K562 (cell line): ENCODE measurements around the gene BCL2L1. TPM values are rescaled to one million over a fixed set of nuclear protein-coding genes. Genes with fewer than 3 reads are reported as not detected.

ENCODE experiments used
- DMBX1 ChIP-seq: fragments of 250-450 bp; sonication (Bioruptor Pico); IDR thresholded peaks from 2 replicates; pipeline ENCODE4 v1.8.0; 2022; ENCODE audit warnings: inconsistent platforms, mild to moderate bottlenecking, moderate library complexity, borderline replicate concordance
- FIP1L1 ChIP-seq: fragments of 200-400 bp; formaldehyde crosslinking; IDR thresholded peaks from 2 replicates; pipeline ENCODE4 v1.6.1; 2018; ENCODE audit warnings: mild to moderate bottlenecking, low read depth, low read length; ENCODE audit not compliant: poor library complexity, severe bottlenecking
- FOXK2 ChIP-seq, 2 experiments: fragments of 450-650 bp; IDR thresholded peaks in 1 of 2; conservative IDR thresholded peaks in 1 of 2; 2 replicates each; pipeline ENCODE4 v1.6.1; 2016; ENCODE audit warnings: low read depth in 2 of 2, mild to moderate bottlenecking in 1 of 2
- FOXO4 ChIP-seq: fragments of 450-650 bp; formaldehyde crosslinking; IDR thresholded peaks from 2 replicates; pipeline ENCODE4 v1.4.0; 2020; ENCODE audit warnings: mild to moderate bottlenecking, moderate library complexity
- GTF2E2 ChIP-seq: fragments of 200-800 bp; sonication (Bioruptor generic); IDR thresholded peaks from 2 replicates; pipeline ENCODE4 v1.6.1; 2016; ENCODE audit warnings: missing genetic modification characterization, missing compliant biosample characterization
- KLF6 ChIP-seq: fragments of 250-450 bp; sonication (Bioruptor Pico); IDR thresholded peaks from 2 replicates; pipeline ENCODE4 v1.4.0; 2020; ENCODE audit warnings: mild to moderate bottlenecking, moderate library complexity, borderline replicate concordance
- POLR2AphosphoS2 ChIP-seq: IDR thresholded peaks from 2 replicates; pipeline ENCODE4 v1.6.1; 2012; ENCODE audit warnings: low read length, improper control_type of control experiment
- REST ChIP-seq, 2 experiments: fragments of 450-650 bp; formaldehyde crosslinking in 1 of 2; IDR thresholded peaks; 2 replicates each; pipeline versions ENCODE4 v1.4.0 to v1.6.1; 2014 to 2020; ENCODE audit warnings: mild to moderate bottlenecking in 2 of 2, borderline replicate concordance in 1 of 2, low read depth in 1 of 2
- ZNF311 ChIP-seq: fragments of 250-450 bp; sonication (Bioruptor Pico); IDR thresholded peaks from 2 replicates; pipeline ENCODE4 v1.4.0; 2020; ENCODE audit warnings: mild to moderate bottlenecking, moderate library complexity
- ZNF449 ChIP-seq: fragments of 250-450 bp; sonication (Bioruptor Pico); IDR thresholded peaks from 2 replicates; pipeline ENCODE4 v1.8.0; 2022; ENCODE audit warnings: moderate library complexity, mild to moderate bottlenecking, inconsistent platforms
- polyA plus RNA-seq, 8 experiments: library from polyadenylated mRNA; depleted of rRNA in 4 of 8; stranded (reverse) in 5 of 8; unstranded in 3 of 8; fragments of >200 nt; fragmentation: Nextera tagmentation in 2 of 8; fragmentation: Illumina TruSeq in 1 of 8; extraction: Ambion mirVana in 2 of 8; extraction: Trizol in 1 of 8; gene quantifications; 2 replicates each; pipeline versions ENCODE4 v1.2.1 to v1.2.3, GENCODE V29; 2011 to 2014; ENCODE audit warnings: inconsistent platforms in 1 of 8, missing spikeins in 1 of 8
- total RNA-seq, 7 experiments: library from RNA; depleted of rRNA in 6 of 7; stranded (reverse); fragments of >200 nt in 6 of 7; fragmentation: Illumina TruSeq in 2 of 7; extraction: Trizol in 2 of 7; gene quantifications; 2 replicates each; pipeline versions ENCODE4 v1.2.1 to v1.2.3, GENCODE V29; 2011 to 2021; ENCODE audit warnings: low replicate concordance in 1 of 7
- TF ChIP-seq, protein P1 (sequence below): fragments of 200-800 bp; sonication (Bioruptor generic); IDR thresholded peaks from 2 replicates; pipeline ENCODE4 v1.6.1; 2017; ENCODE audit warnings: missing genetic modification characterization, missing compliant biosample characterization

BCL2L1 gene
- total and polyA plus RNA-seq, 9 of the 15 experiments (the other 6 are each of a cell fraction or from before 2014, with no cell fraction given): 3.3 to 182 (median 120) TPM

DNA sequence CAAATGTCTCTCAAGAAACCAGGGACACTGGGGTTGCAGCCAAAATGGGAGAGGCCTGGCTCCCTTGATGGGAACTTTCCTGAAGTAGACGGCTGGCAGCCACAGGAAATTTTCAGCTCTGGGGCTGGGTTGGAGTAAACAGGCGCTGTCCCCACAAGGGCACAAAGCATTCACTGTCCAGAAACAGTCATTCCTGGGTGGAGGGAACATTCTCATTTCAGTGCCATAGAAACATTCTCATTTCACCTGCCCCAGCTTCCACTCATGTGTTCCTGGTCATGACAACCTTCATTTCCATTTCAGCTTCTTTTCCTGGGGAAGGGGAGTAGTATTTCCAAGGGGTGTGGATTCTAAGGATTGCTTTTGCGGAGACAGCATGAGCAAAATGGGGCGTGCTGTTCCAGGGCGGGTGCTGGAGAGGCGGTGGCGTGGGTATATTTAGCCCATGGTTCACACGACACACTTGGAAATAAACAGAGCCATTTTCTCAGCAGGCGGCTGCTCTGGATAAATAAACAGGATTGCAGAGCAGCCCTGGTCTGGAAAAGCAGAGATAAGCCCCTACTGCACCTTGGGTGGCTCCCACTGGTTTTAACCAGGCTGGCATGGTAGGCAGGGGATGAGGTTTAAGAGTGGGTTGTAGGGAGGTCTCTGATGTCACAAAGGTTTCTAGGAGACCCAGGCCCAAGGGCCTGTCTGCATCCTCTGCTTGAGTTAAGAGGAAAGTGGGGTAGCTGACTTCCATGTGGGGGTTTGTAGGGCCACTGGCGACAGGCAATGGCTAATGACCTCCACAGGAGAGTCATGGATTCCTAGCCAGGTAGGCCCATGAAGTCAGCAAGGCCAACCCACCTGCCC is 52.1 kb downstream of the BCL2L1 start (continued):
- TF ChIP-seq, protein P1, sequence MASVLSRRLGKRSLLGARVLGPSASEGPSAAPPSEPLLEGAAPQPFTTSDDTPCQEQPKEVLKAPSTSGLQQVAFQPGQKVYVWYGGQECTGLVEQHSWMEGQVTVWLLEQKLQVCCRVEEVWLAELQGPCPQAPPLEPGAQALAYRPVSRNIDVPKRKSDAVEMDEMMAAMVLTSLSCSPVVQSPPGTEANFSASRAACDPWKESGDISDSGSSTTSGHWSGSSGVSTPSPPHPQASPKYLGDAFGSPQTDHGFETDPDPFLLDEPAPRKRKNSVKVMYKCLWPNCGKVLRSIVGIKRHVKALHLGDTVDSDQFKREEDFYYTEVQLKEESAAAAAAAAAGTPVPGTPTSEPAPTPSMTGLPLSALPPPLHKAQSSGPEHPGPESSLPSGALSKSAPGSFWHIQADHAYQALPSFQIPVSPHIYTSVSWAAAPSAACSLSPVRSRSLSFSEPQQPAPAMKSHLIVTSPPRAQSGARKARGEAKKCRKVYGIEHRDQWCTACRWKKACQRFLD: peak; percentile 85
- TF ChIP-seq FIP1L1 (no peak), FOXO4 (CRISPR knock-in tag) (0 out of 2 replicates have a peak, but pooled peaks have one; percentile 53), DMBX1 (CRISPR knock-in tag) (peak; percentile 93), ZNF449 (CRISPR knock-in tag) (0 out of 2 replicates have a peak, but pooled peaks have one; percentile 35), ZNF311 (CRISPR knock-in tag) (peak; percentile 80), KLF6 (CRISPR knock-in tag) (peak; percentile 46; the same call in 1 of the 2 replicates), FOXK2 (conservative IDR thresholded peaks at IDR 0.05 in 1 of 2, IDR thresholded peaks at IDR 0.05 in 1 of 2; ENCODE audit: low read depth in 2 of 2) (0 out of 4 replicates have a peak, but pooled peaks have one; percentile 17 to 25), REST (IDR thresholded peaks at IDR 0.05; ENCODE audit: borderline replicate concordance) (peak; percentile 83), REST (CRISPR knock-in tag; IDR thresholded peaks at IDR 0.05; ENCODE audit: low read depth) (no peak), GTF2E2 (tag) (no peak), POLR2AphosphoS2 (0 out of 2 replicates have a peak, but pooled peaks have one; percentile 11)
